A549 (cell line): Measurements from ENCODE around the gene USP6NL.

Source experiments
- CBX8 ChIP-seq: fragments of 200-600 bp; sonication (generic); IDR thresholded peaks from 2 replicates; pipeline ENCODE4 v1.6.1; 2016
- CEBPB ChIP-seq, 2 experiments: fragments of >200 bp in 1 of 2; sonication (Bioruptor Twin) in 1 of 2; formaldehyde crosslinking in 1 of 2; IDR thresholded peaks; 2 replicates each; pipeline ENCODE4 v1.6.1; 2012 to 2016
- CHD4 ChIP-seq: fragments of 200-600 bp; sonication (generic); IDR thresholded peaks from 2 replicates; pipeline ENCODE4 v1.6.1; 2016; ENCODE audit warnings: antibody characterized with exemption, mild to moderate bottlenecking, borderline replicate concordance
- HOXB5 ChIP-seq: fragments of 250-450 bp; sonication (Bioruptor Pico); IDR thresholded peaks from 2 replicates; pipeline ENCODE4 v1.5.0; 2020; ENCODE audit warnings: mild to moderate bottlenecking, moderate library complexity
- JUN ChIP-seq, 2 experiments: fragments of >200 bp; sonication (Bioruptor Twin); formaldehyde crosslinking; IDR thresholded peaks; 2 replicates in 1 of 2; 3 replicates in 1 of 2; pipeline ENCODE4 v1.6.1; 2016 to 2017
- KDM5A ChIP-seq: fragments of 200-600 bp; sonication (generic); IDR thresholded peaks from 2 replicates; pipeline ENCODE4 v1.6.1; 2016; ENCODE audit warnings: antibody characterized with exemption, mild to moderate bottlenecking
- PHF8 ChIP-seq: fragments of 200-600 bp; sonication (generic); IDR thresholded peaks from 2 replicates; pipeline ENCODE4 v1.6.1; 2016; ENCODE audit warnings: low read depth, mild to moderate bottlenecking, antibody characterized with exemption, moderate library complexity, borderline replicate concordance
- POLR2A ChIP-seq: IDR thresholded peaks from 2 replicates; pipeline ENCODE4 v1.6.1; 2012; ENCODE audit warnings: mild to moderate bottlenecking, low read length
- RNF2 ChIP-seq: fragments of 200-600 bp; sonication (generic); IDR thresholded peaks from 2 replicates; pipeline ENCODE4 v1.6.1; 2016; ENCODE audit warnings: low read depth, mild to moderate bottlenecking, antibody characterized with exemption, moderate library complexity, borderline replicate concordance
- ZNF302 ChIP-seq: fragments of 250-450 bp; sonication (Bioruptor Pico); IDR thresholded peaks from 2 replicates; pipeline ENCODE4 v1.9.0; 2021; ENCODE audit warnings: inconsistent platforms, mild to moderate bottlenecking, moderate library complexity
- TF ChIP-seq, protein P1 (sequence below): fragments of >200 bp; sonication (Bioruptor Twin); formaldehyde crosslinking; IDR thresholded peaks from 3 replicates; pipeline ENCODE4 v1.5.1; 2016
- TF ChIP-seq, protein P2 (sequence below): IDR thresholded peaks from 2 replicates; pipeline ENCODE4 v1.6.1; 2012

DNA sequence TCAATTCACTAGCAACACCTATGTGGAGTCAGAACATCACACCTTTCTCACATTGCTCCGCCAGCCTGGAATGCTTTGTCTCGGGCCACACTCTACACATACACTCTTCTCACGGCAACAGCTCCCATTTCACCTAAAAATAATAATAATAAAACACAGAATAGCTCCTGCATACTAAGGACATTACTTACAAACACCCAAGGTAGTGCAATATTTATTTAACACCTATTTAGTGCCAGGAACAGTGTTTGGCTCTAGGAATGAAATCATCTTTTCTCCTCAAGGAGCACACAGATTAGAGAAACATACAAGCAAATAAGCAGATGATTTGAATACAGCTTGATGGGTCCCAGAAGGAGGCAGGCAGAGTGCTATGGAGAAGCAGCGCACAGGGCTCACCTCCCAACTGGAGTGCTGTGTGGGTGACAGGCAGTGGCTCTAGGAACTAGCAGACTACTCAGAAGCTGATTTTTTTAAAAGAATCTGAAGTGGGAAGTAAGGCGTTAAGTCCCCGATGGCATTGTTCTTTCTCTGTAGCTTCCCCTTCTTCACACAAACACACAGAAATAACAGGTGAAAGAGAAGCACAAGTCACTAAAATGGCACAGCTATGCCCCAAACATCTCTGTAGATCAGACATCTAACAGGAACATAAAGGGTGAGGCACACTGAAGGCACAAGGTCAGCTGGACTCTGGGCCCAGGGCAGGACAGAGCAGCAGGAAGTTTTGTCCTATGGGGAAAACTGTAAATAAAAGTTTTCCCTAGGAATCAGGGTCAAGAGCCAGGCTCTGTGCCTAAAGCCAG lies 16.7 kb downstream of the USP6NL start:
- no peak for TF ChIP-seq POLR2A
- TF ChIP-seq ZNF302 (CRISPR knock-in tag) = no peak
- TF ChIP-seq JUN (IDR thresholded peaks at IDR 0.05) = no peak
- no peak for TF ChIP-seq CBX8
- TF ChIP-seq, protein P1, sequence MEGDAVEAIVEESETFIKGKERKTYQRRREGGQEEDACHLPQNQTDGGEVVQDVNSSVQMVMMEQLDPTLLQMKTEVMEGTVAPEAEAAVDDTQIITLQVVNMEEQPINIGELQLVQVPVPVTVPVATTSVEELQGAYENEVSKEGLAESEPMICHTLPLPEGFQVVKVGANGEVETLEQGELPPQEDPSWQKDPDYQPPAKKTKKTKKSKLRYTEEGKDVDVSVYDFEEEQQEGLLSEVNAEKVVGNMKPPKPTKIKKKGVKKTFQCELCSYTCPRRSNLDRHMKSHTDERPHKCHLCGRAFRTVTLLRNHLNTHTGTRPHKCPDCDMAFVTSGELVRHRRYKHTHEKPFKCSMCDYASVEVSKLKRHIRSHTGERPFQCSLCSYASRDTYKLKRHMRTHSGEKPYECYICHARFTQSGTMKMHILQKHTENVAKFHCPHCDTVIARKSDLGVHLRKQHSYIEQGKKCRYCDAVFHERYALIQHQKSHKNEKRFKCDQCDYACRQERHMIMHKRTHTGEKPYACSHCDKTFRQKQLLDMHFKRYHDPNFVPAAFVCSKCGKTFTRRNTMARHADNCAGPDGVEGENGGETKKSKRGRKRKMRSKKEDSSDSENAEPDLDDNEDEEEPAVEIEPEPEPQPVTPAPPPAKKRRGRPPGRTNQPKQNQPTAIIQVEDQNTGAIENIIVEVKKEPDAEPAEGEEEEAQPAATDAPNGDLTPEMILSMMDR = no peak
- no peak for TF ChIP-seq RNF2
- TF ChIP-seq, protein P2, sequence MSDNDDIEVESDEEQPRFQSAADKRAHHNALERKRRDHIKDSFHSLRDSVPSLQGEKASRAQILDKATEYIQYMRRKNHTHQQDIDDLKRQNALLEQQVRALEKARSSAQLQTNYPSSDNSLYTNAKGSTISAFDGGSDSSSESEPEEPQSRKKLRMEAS = no peak
- TF ChIP-seq PHF8 = no peak
- TF ChIP-seq CHD4 = no peak
- no peak for TF ChIP-seq CEBPB (IDR thresholded peaks at IDR 0.05)
- no peak for TF ChIP-seq HOXB5 (CRISPR knock-in tag)
- TF ChIP-seq KDM5A = no peak
